ENCODE data around the gene CREB1. TPM values are rescaled to one million over a fixed set of nuclear protein-coding genes. Genes with fewer than 3 reads are reported as not detected.

The CREB1 gene
- total and polyA plus RNA-seq, 10 of the 15 experiments (the other 5 are each of a cell fraction or from before 2014, with no cell fraction given) = 13.4 to 76.9 (median 39.5) TPM

DNA sequence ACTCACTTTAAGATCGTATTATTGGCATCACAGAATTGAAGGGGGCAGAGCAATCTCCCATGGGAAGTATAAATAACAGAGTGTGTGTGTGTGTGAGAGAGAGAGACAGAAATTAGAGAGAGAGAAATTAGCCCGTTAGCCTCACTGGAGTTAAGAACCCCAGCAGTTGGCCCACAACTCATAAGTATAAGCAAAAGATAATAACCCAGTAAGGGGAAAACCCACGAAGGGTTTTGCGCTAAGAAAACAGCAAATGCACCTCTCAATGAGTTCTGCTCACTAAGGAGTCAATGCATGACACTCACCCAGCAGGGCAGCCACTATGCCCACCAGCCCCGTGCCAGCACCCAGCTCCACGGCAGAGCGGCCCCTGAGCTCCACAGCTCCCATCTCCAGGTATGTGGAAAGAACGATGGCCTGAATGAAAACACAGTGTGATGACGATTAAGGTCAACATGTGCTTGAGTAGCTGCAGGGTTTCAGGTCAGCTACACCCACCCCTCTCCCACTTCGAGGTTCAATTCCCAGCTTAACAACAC, 91.8 kb downstream of the CREB1 start:
- Histone ChIP-seq H3K9ac (ENCODE audit: control insufficient read depth, insufficient read depth, low read length) (0 out of 2 replicates have a peak overlapping the region, but pooled peaks have one; percentile 24), H3K79me2 (ENCODE audit: control insufficient read depth, insufficient read depth, low read length) (peaks cover 33% of the 10 kb centered on the region)
- WGBS (ENCODE audit: insufficient coverage, insufficient replicate concordance, low lambda C conversion rate, missing lambda C conversion rate) = 44% methylated on average over 10 of the region's 10 CpGs

More for the DNA sequence above, 91.8 kb downstream of the CREB1 start:
- in situ Hi-C loops (cut with MboI) (loop anchor here (10.0 kb wide), 1 partner anchor 633 kb away; the partner anchor contains the start of gene IDH1), intact Hi-C loops (cut with micrococcal nuclease; ENCODE audit: unreplicated experiment) (no loop called here)
- Histone ChIP-seq H3K27me3 (replicated peaks in 1 of 2; ENCODE audit: control insufficient read depth in 2 of 2, insufficient read depth in 2 of 2, low read length in 1 of 2) (no peaks in the 10 kb centered on the region), H3K4me3 (peak overlapping the region; percentile 40; the same call in 1 of the 2 replicates), H4K20me1 (ENCODE audit: control insufficient read depth, insufficient read depth) (no peaks in the 10 kb centered on the region), H3K9me3 (replicated peaks; ENCODE audit: control insufficient read depth, insufficient read depth, low read length) (no peaks in the 10 kb centered on the region), H3K4me1 (ENCODE audit: control insufficient read depth, insufficient read depth, low read length) (peaks cover 22% of the 10 kb centered on the region), H3K27ac (ENCODE audit: control insufficient read depth, insufficient read depth) (peak overlapping the region; percentile 27; the same call in 1 of the 2 replicates), H3K36me3 (ENCODE audit: control insufficient read depth in 2 of 2, insufficient read depth in 2 of 2, low read length in 1 of 2) (peaks cover 4 to 16% of the 10 kb centered on the region in 2 experiments), H3K4me2 (ENCODE audit: control insufficient read depth, insufficient read depth) (peak overlapping the region; percentile 64), H2AFZ (ENCODE audit: control insufficient read depth, low read depth, low read length) (peak overlapping the region; percentile 41)
- FAIRE-seq (no peak), DNase-seq (ENCODE audit: low read depth, low spot score) (no peak), ATAC-seq (no peak)
- ChIA-PET CTCF (interaction anchor here (0.5 to 1.7 kb wide), 9 partner anchors 11 to 345 kb away, joined by 3 to 5 read pairs (median 3); partner anchors contain the start of gene CCNYL1), SMC1A (ENCODE audit: uncharacterized antibody, unreplicated experiment) (interaction anchor here (0.6 to 2.9 kb wide), 14 partner anchors 13 to 117 kb away, joined by 3 to 16 read pairs (median 4); no protein-coding TSS in a partner anchor), RAD21 (ENCODE audit: unreplicated experiment) (interaction anchor here (0.6 to 2.2 kb wide), 14 partner anchors 12 to 292 kb away, joined by 3 to 12 read pairs (median 4); partner anchors contain the start of genes CREB1 and FZD5), POLR2A (interaction anchor here (0.6 to 3.0 kb wide), 18 partner anchors 12 to 630 kb away, joined by 3 to 12 read pairs (median 4); partner anchors contain the start of genes CCNYL1, CREB1 and FZD5)
- TF ChIP-seq MXI1 (IDR thresholded peaks at IDR 0.05; ENCODE audit: low read depth, low read length) = 0 out of 2 replicates have a peak, but pooled peaks have one; percentile 13
- TF ChIP-seq PAX8 (IDR thresholded peaks at IDR 0.05) = no peak
- 0 out of 2 replicates have a peak, but pooled peaks have one; percentile 21 for TF ChIP-seq NR2F1 (conservative IDR thresholded peaks at IDR 0.05)
- TF ChIP-seq MTA2 (IDR thresholded peaks at IDR 0.05; ENCODE audit: low read depth) = 0 out of 2 replicates have a peak, but pooled peaks have one; percentile 10
- no peak for TF ChIP-seq EED (IDR thresholded peaks at IDR 0.05; ENCODE audit: low read depth)
- TF ChIP-seq ZNF217 (IDR thresholded peaks at IDR 0.05) = 0 out of 2 replicates have a peak, but pooled peaks have one; percentile 22
- no TSS peak for BruUV-seq (replicated peaks)
